ENCODE data around the gene ALKBH8. TPM values are rescaled to one million over a fixed set of nuclear protein-coding genes. Genes with fewer than 3 reads are reported as not detected.
A peak's percentile ranks its signal among the peaks of the same experiment; 100 is the strongest.

ALKBH8 gene
- total RNA-seq, 1 donor from 2014 or later: 11.8 TPM

DNA sequence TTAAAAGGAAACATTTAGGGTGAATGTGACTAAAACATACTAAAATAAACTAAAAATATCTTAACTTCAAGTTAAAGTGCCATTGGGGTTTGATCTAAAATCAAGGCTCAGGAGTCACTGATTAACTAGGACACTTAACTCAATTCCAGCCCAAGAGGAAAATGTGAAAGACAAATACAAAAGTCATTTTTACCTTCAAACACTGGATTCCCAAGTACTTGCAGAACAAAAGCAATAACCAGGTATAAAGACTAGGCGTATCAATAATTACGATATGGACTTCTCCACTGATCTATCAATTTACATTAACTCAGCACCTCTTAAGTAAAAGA, 15.6 kb downstream of the ALKBH8 start:
- H3K4me1 Mint-ChIP-seq: no peaks in the 10 kb centered on the region
- H3K27ac ChIP-seq: no peak overlapping the region
- no peak overlapping the region for H2AFZ ChIP-seq (replicated peaks)
- no peak overlapping the region for H3K4me2 ChIP-seq
- H3K27ac Mint-ChIP-seq: no peak overlapping the region
- H3K36me3 ChIP-seq: no peaks in the 10 kb centered on the region
- H3K4me1 ChIP-seq: no peaks in the 10 kb centered on the region
- peaks cover 4% of the 10 kb centered on the region for H3K36me3 Mint-ChIP-seq
- H3K4me3 ChIP-seq: no peak overlapping the region
- no peak overlapping the region for H3K4me3 Mint-ChIP-seq
- no peaks in the 10 kb centered on the region for H4K20me1 ChIP-seq (ENCODE audit: low read depth)
- no peaks in the 10 kb centered on the region for H3K9me3 Mint-ChIP-seq
- H3K79me2 ChIP-seq (ENCODE audit: low read depth): no peaks in the 10 kb centered on the region
- H3K27me3 Mint-ChIP-seq (ENCODE audit: insufficient read depth, low read depth): no peaks in the 10 kb centered on the region
- TF ChIP-seq EZH2phosphoT487 (IDR thresholded peaks at IDR 0.05) (no peak), EZH2 (IDR thresholded peaks at IDR 0.05) (no peak)
- TF ChIP-seq, protein P1, sequence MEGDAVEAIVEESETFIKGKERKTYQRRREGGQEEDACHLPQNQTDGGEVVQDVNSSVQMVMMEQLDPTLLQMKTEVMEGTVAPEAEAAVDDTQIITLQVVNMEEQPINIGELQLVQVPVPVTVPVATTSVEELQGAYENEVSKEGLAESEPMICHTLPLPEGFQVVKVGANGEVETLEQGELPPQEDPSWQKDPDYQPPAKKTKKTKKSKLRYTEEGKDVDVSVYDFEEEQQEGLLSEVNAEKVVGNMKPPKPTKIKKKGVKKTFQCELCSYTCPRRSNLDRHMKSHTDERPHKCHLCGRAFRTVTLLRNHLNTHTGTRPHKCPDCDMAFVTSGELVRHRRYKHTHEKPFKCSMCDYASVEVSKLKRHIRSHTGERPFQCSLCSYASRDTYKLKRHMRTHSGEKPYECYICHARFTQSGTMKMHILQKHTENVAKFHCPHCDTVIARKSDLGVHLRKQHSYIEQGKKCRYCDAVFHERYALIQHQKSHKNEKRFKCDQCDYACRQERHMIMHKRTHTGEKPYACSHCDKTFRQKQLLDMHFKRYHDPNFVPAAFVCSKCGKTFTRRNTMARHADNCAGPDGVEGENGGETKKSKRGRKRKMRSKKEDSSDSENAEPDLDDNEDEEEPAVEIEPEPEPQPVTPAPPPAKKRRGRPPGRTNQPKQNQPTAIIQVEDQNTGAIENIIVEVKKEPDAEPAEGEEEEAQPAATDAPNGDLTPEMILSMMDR (IDR thresholded peaks at IDR 0.05): no peak
- no peak overlapping the region for H3K9ac ChIP-seq
- DNase-seq (ENCODE audit: low spot score): no peak
- no peaks in the 10 kb centered on the region for H3K9me3 ChIP-seq (ENCODE audit: low read depth)
- H3K27me3 ChIP-seq: no peaks in the 10 kb centered on the region
- peaks cover 5% of the 10 kb centered on the region for H3F3A ChIP-seq (ENCODE audit: low read depth)

DNA sequence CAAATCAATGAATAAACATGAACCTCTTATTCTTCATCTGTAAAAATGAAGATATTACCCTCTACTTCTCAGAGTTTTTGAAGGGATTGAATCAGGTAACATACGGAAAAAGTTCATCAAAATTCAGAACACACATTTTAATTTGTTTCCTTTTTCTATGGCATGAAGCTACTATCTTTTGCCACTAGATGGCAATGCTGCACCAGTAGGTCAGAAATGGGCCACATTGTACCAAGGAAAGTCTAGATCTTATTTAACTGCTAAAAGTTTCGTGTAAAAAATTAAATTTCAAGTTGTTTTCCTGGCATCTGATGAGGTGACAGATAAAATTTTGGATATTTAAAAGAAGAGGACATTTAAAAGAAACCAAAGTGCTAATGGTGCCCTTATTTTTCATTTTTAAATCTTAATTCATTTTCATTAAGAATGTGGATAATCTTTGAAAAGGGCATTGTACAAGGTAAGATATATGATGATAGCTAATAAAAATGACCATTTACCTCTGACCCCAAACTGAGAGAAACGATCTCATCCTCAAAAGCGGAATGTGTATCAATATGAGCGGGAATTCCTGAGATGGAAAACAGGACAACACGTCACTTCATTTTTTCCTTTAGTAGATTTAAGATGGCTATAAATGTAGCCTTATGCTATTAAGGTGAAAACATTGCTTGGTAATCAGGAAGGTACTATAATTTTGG, 16.1 kb downstream of the ALKBH8 start:
- peaks cover 4% of the 10 kb centered on the region for H3K36me3 Mint-ChIP-seq
- no peaks in the 10 kb centered on the region for H3K27me3 ChIP-seq
- no peak overlapping the region for H3K27ac ChIP-seq
- H4K20me1 ChIP-seq (ENCODE audit: low read depth): no peaks in the 10 kb centered on the region
- no peak overlapping the region for H3K27ac Mint-ChIP-seq
- H3K4me1 ChIP-seq: no peaks in the 10 kb centered on the region
- no peaks in the 10 kb centered on the region for H3K9me3 ChIP-seq (ENCODE audit: low read depth)
- H3K4me3 ChIP-seq: no peak overlapping the region
- H3K4me2 ChIP-seq: no peak overlapping the region
- no peaks in the 10 kb centered on the region for H3K27me3 Mint-ChIP-seq (ENCODE audit: insufficient read depth, low read depth)
- no peaks in the 10 kb centered on the region for H3K9me3 Mint-ChIP-seq
- H3K4me3 Mint-ChIP-seq: no peak overlapping the region
- H2AFZ ChIP-seq (replicated peaks): no peak overlapping the region
- peaks cover 5% of the 10 kb centered on the region for H3F3A ChIP-seq (ENCODE audit: low read depth)
- H3K4me1 Mint-ChIP-seq: no peaks in the 10 kb centered on the region
- TF ChIP-seq EZH2phosphoT487 (IDR thresholded peaks at IDR 0.05): no peak
- TF ChIP-seq EZH2 (IDR thresholded peaks at IDR 0.05): no peak
- TF ChIP-seq, protein P1 (IDR thresholded peaks at IDR 0.05): peak; percentile 88
- no peaks in the 10 kb centered on the region for H3K79me2 ChIP-seq (ENCODE audit: low read depth)
- DNase-seq (ENCODE audit: low spot score): peak; percentile 63
- no peak overlapping the region for H3K9ac ChIP-seq
- H3K36me3 ChIP-seq: no peaks in the 10 kb centered on the region

DNA sequence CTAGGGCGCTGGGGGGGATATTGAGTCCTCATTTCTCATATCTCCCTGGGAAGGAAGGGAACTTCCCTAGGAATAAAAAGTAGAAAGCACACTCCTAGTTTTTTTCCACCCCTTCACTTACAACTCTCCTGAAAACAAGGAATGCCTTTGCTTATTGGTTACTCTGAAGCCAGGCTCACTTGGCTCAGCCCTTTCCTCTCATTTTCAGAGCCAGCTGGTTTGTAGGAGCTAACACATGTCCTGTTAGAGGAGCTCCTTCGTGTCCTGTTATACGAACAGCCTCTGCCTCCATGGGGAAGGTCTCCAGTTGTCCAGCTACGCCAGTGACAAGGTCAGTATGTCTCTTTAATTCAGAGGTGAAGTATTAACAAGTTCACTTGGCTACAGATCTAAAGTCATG, 17.6 kb downstream of the ALKBH8 start:
- H4K20me1 ChIP-seq (ENCODE audit: low read depth): no peaks in the 10 kb centered on the region
- TF ChIP-seq EZH2phosphoT487 (IDR thresholded peaks at IDR 0.05) (no peak), EZH2 (IDR thresholded peaks at IDR 0.05) (no peak)
- TF ChIP-seq, protein P1 (IDR thresholded peaks at IDR 0.05): no peak
- Mint-ChIP-seq H3K4me1 (no peaks in the 10 kb centered on the region), H3K9me3 (no peaks in the 10 kb centered on the region), H3K4me3 (no peak overlapping the region), H3K27ac (no peak overlapping the region), H3K36me3 (peaks cover 4% of the 10 kb centered on the region), H3K27me3 (ENCODE audit: insufficient read depth, low read depth) (no peaks in the 10 kb centered on the region)
- no peak overlapping the region for H2AFZ ChIP-seq (replicated peaks)
- H3F3A ChIP-seq (ENCODE audit: low read depth): peaks cover 5% of the 10 kb centered on the region
- H3K4me2 ChIP-seq: no peak overlapping the region
- H3K79me2 ChIP-seq (ENCODE audit: low read depth): no peaks in the 10 kb centered on the region
- H3K9me3 ChIP-seq (ENCODE audit: low read depth): no peaks in the 10 kb centered on the region
- DNase-seq (ENCODE audit: low spot score): no peak
- H3K9ac ChIP-seq: no peak overlapping the region
- H3K4me3 ChIP-seq: no peak overlapping the region
- H3K4me1 ChIP-seq: no peaks in the 10 kb centered on the region
- H3K36me3 ChIP-seq: no peaks in the 10 kb centered on the region
- no peak overlapping the region for H3K27ac ChIP-seq
- no peaks in the 10 kb centered on the region for H3K27me3 ChIP-seq
